ENCODE measurements around the gene OBP2A.

OBP2A gene

GRCh38 chr9:135563858-135564257 is 17.9 kb downstream of the OBP2A start:
- no peak for TF ChIP-seq CTCF (IDR thresholded peaks at IDR 0.05; ENCODE audit: insufficient read depth, missing control alignments)
- no peak for FAIRE-seq
- DNase-seq (ENCODE audit: insufficient read length, low spot score): no peak

GRCh38 chr9:135565141-135565628 is 19.3 kb downstream of the OBP2A start:
- no peak for TF ChIP-seq CTCF (IDR thresholded peaks at IDR 0.05; ENCODE audit: insufficient read depth, missing control alignments)
- DNase-seq (ENCODE audit: insufficient read length, low spot score) (no peak), FAIRE-seq (no peak)

- TF ChIP-seq CTCF (IDR thresholded peaks at IDR 0.05; ENCODE audit: insufficient read depth, missing control alignments): no peak
- FAIRE-seq: no peak
- no peak for DNase-seq (ENCODE audit: insufficient read length, low spot score)
Observed at GRCh38 chr9:135565636-135566035, 19.7 kb downstream of the OBP2A start.

GRCh38 chr9:135566552-135566951 is 20.6 kb downstream of the OBP2A start:
- TF ChIP-seq CTCF (IDR thresholded peaks at IDR 0.05; ENCODE audit: insufficient read depth, missing control alignments): no peak
- no peak for DNase-seq (ENCODE audit: insufficient read length, low spot score)
- FAIRE-seq: no peak

- no peak for TF ChIP-seq CTCF (IDR thresholded peaks at IDR 0.05; ENCODE audit: insufficient read depth, missing control alignments)
- no peak for FAIRE-seq
- no peak for DNase-seq (ENCODE audit: insufficient read length, low spot score)
Observed at GRCh38 chr9:135567311-135567710, 21.4 kb downstream of the OBP2A start.

GRCh38 chr9:135568026-135568425 is 22.1 kb downstream of the OBP2A start:
- FAIRE-seq (no peak), DNase-seq (ENCODE audit: insufficient read length, low spot score) (no peak)
- no peak for TF ChIP-seq CTCF (IDR thresholded peaks at IDR 0.05; ENCODE audit: insufficient read depth, missing control alignments)

- no peak for DNase-seq (ENCODE audit: insufficient read length, low spot score)
- no peak for FAIRE-seq
Observed at GRCh38 chr9:135570456-135570855, 24.5 kb downstream of the OBP2A start.

More at GRCh38 chr9:135570456-135570855, 24.5 kb downstream of the OBP2A start:
- no peak for TF ChIP-seq CTCF (IDR thresholded peaks at IDR 0.05; ENCODE audit: insufficient read depth, missing control alignments)
